Endothelial cell of umbilical vein (primary cell): Measurements from ENCODE around the gene SCAP.

Experiments used
- GATA2 ChIP-seq: IDR thresholded peaks from 2 replicates; pipeline ENCODE4 v1.7.0; 2011; ENCODE audit warnings: low read depth, mild to moderate bottlenecking, moderate library complexity, mixed read lengths, low read length; ENCODE audit not compliant: insufficient read length, insufficient read depth
- JUN ChIP-seq: IDR thresholded peaks from 2 replicates; pipeline ENCODE4 v1.6.1; 2011; ENCODE audit warnings: borderline replicate concordance, low read depth; ENCODE audit not compliant: insufficient read length, insufficient read depth
- POLR2A ChIP-seq: IDR thresholded peaks from 2 replicates; pipeline ENCODE4 v1.6.1; 2012; ENCODE audit warnings: low read depth, mild to moderate bottlenecking, control low read depth, low read length
- POLR2AphosphoS5 ChIP-seq: IDR thresholded peaks from 2 replicates; pipeline ENCODE4 v1.6.1; 2012; ENCODE audit warnings: low read depth, mild to moderate bottlenecking, control low read depth, low read length, moderate library complexity; ENCODE audit not compliant: insufficient read depth
- TF ChIP-seq, protein P1 (sequence below), 2 donors: IDR thresholded peaks; 1 replicate in 1 of 2; 2 replicates in 1 of 2; pipeline ENCODE4 v1.5.1; 2011; ENCODE audit warnings: low read length in 2 of 2, mild to moderate bottlenecking in 2 of 2, moderate library complexity in 2 of 2, control low read depth in 1 of 2, inconsistent platforms in 1 of 2, low read depth in 1 of 2; ENCODE audit not compliant: insufficient read depth in 1 of 2; ENCODE audit errors: extremely low read depth in 1 of 2

DNA sequence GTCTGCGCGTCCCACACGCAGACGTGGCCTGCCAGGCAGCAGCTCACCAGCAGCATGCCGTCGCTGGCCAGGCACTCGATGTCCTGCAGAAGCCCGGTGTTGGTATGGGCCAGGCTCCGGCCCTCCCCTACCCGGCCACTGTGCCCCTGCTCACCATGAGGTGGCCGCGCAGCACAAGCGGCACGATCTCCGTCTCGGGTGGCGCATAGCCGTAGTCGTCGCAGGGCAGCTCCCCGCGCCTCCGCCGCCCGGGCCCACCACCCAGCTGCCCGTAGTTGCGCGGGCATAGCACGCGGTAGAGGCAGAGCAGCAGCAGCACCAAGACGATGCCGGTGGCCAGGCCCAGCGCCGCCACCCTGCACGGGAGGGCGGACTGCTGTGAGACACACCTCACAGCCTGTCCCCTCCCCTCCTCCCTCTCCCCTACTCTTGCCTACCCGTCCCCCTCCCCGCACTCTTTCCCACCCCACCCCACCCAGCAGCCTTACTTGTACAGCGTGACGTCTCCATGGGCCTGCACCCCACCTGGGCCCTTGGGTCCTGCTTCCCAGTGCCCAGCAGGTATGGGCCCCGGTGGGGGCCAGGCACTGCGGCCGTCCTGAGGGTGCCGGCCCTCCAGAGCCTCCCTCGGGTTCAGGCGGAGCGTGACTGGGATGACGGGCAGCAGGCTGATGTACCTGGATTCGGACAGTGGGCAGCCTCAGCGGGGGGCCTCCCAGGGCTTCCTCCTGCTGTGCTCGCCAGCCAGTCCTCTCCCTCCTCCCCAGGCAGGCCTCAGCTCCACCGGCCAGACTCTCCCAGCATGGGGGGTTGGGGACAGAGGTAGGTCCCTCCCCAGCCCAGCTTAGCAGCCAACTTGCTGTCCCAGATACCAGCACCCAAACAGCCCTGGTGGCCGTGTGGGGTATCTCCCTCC, 57.3 kb downstream of the SCAP start:
- TF ChIP-seq POLR2AphosphoS5 (no peak), POLR2A (no peak), GATA2 (no peak), JUN (no peak)
- TF ChIP-seq, protein P1, sequence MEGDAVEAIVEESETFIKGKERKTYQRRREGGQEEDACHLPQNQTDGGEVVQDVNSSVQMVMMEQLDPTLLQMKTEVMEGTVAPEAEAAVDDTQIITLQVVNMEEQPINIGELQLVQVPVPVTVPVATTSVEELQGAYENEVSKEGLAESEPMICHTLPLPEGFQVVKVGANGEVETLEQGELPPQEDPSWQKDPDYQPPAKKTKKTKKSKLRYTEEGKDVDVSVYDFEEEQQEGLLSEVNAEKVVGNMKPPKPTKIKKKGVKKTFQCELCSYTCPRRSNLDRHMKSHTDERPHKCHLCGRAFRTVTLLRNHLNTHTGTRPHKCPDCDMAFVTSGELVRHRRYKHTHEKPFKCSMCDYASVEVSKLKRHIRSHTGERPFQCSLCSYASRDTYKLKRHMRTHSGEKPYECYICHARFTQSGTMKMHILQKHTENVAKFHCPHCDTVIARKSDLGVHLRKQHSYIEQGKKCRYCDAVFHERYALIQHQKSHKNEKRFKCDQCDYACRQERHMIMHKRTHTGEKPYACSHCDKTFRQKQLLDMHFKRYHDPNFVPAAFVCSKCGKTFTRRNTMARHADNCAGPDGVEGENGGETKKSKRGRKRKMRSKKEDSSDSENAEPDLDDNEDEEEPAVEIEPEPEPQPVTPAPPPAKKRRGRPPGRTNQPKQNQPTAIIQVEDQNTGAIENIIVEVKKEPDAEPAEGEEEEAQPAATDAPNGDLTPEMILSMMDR (IDR thresholded peaks at IDR 0.05; ENCODE audit: extremely low read depth in 1 of 2, insufficient read depth in 1 of 2, low read depth in 1 of 2, low read length in 2 of 2) = peak in 1 of 2 donors; percentile 20
